Vagina (tissue), 2 donors: ENCODE measurements around the gene AJAP1. TPM values are rescaled to one million over a fixed set of nuclear protein-coding genes. Genes with fewer than 3 reads are reported as not detected.

Experiments
- DNase-seq, 2 donors: peaks; one replicate each; pipeline ENCODE4 v3.0.0-alpha.2; 2017; ENCODE audit errors: extremely low spot score in 2 of 2
- H3K27ac ChIP-seq: fragments of 200-600 bp; sonication (generic); one replicate; pipeline ENCODE4 v1.5.1; 2019
- H3K27me3 ChIP-seq: fragments of 200-600 bp; sonication (generic); one replicate; pipeline ENCODE4 v1.5.1; 2019
- H3K36me3 ChIP-seq, 2 donors: fragments of 200-600 bp; sonication (generic); one replicate each; pipeline ENCODE4 v1.5.1; 2017 to 2019
- H3K4me1 ChIP-seq: fragments of 200-600 bp; sonication (generic); one replicate; pipeline ENCODE4 v1.5.1; 2019
- H3K4me3 ChIP-seq, 2 donors: fragments of 200-600 bp; sonication (generic); 1 replicate in 1 of 2; 2 replicates in 1 of 2; pipeline ENCODE4 v1.5.1; 2016 to 2019
- H3K9me3 ChIP-seq: fragments of 200-600 bp; sonication (generic); one replicate; pipeline ENCODE4 v1.5.1; 2019
- POLR2A ChIP-seq, 2 donors: fragments of 450-650 bp; IDR thresholded peaks; one replicate each; pipeline ENCODE4 v1.6.1; 2017; ENCODE audit warnings: antibody characterized with exemption in 2 of 2, mild to moderate bottlenecking in 2 of 2, moderate library complexity in 2 of 2
- POLR2AphosphoS5 ChIP-seq, 2 donors: sonication (generic); formaldehyde crosslinking; IDR thresholded peaks; one replicate each; pipeline ENCODE4 v1.9.0; 2017; ENCODE audit warnings: antibody characterized with exemption in 2 of 2, mild to moderate bottlenecking in 2 of 2, low read depth in 1 of 2; ENCODE audit not compliant: insufficient read depth in 1 of 2
- intact Hi-C: fragments of 100-400 bp; cut with DNase I; formaldehyde crosslinking; loops from one replicate; pipeline ENCODE4 v1.15.1; 2023
- total RNA-seq: library from RNA; depleted of rRNA; stranded (reverse); fragments of >200 nt; gene quantifications from one replicate; pipeline ENCODE4 v1.2.3, GENCODE V29; 2016
- TF ChIP-seq, protein P1 (sequence below), 3 experiments: fragments of 450-650 bp in 2 of 3; fragments of 200-600 bp in 1 of 3; sonication (generic) in 1 of 3; IDR thresholded peaks; one replicate each; pipeline ENCODE4 v1.5.1; 2017 to 2019; ENCODE audit warnings: antibody characterized with exemption in 3 of 3, mild to moderate bottlenecking in 2 of 3, moderate library complexity in 2 of 3

Gene AJAP1
- total RNA-seq, 1 donor from 2014 or later: 1.7 TPM

DNA sequence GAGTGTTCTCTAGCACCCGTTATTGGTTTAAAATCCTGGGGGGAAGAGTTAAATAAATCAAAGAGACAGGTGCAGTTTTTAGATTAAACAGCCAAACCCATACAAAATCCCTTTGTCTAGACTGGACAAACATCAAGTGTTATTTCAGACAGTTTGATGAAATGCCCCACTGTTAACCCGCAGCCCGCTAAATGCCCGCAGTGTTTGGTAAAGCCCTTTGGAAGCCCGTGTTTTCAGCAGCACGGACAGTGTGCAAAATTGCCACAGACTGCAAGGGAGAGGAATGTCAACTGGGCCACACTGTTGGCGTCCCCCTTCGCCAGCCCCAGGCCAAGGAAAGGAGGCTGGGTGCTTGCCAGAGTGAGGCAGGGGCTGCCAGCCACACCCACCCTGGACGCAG lies 26.6 kb downstream of the AJAP1 start:
- TF ChIP-seq POLR2A (IDR thresholded peaks at IDR 0.05) (no peak), POLR2AphosphoS5 (IDR thresholded peaks at IDR 0.05; ENCODE audit: insufficient read depth in 1 of 2, low read depth in 1 of 2) (no peak)
- TF ChIP-seq, protein P1, sequence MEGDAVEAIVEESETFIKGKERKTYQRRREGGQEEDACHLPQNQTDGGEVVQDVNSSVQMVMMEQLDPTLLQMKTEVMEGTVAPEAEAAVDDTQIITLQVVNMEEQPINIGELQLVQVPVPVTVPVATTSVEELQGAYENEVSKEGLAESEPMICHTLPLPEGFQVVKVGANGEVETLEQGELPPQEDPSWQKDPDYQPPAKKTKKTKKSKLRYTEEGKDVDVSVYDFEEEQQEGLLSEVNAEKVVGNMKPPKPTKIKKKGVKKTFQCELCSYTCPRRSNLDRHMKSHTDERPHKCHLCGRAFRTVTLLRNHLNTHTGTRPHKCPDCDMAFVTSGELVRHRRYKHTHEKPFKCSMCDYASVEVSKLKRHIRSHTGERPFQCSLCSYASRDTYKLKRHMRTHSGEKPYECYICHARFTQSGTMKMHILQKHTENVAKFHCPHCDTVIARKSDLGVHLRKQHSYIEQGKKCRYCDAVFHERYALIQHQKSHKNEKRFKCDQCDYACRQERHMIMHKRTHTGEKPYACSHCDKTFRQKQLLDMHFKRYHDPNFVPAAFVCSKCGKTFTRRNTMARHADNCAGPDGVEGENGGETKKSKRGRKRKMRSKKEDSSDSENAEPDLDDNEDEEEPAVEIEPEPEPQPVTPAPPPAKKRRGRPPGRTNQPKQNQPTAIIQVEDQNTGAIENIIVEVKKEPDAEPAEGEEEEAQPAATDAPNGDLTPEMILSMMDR (IDR thresholded peaks at IDR 0.05): no peak
- Histone ChIP-seq H3K4me3 (no peak overlapping the region), H3K4me1 (no peaks in the 10 kb centered on the region), H3K27ac (no peak overlapping the region), H3K27me3 (no peaks in the 10 kb centered on the region), H3K9me3 (no peaks in the 10 kb centered on the region), H3K36me3 (no peaks in the 10 kb centered on the region)
- DNase-seq: no peak
- intact Hi-C loops: no loop called here

DNA sequence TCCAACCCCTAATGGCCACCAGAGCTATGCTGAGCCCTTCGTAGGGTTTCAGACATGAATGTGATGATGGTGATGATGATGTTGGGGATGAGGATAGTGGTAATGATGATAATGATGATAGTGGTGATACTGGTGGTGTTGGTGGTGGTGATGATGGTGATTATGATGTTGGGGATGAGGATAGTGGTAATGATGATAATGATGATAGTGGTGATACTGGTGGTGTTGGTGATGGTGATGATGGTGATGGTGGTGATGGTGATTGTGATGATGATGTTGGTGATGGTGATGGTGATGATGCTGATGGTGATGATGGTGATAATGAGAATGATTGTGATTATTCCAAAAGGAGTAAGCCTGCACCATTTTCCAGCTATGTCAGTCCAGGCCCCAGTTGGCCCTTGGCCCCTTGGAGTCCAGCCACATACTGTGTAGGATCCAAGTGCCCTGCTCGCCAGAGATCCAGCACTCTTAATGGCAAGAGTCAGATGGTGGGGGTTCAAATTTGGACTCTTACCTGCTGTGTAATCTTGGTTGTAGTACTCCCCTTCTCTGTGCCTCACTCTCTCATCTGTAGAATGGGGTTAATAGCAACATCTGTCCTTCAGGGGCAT lies 28.3 kb downstream of the AJAP1 start:
- Histone ChIP-seq H3K9me3 (no peaks in the 10 kb centered on the region), H3K27ac (no peak overlapping the region), H3K4me3 (no peak overlapping the region), H3K27me3 (no peaks in the 10 kb centered on the region), H3K4me1 (no peaks in the 10 kb centered on the region), H3K36me3 (no peaks in the 10 kb centered on the region)
- DNase-seq: no peak
- TF ChIP-seq POLR2A (IDR thresholded peaks at IDR 0.05) (no peak), POLR2AphosphoS5 (IDR thresholded peaks at IDR 0.05; ENCODE audit: insufficient read depth in 1 of 2, low read depth in 1 of 2) (no peak)
- TF ChIP-seq, protein P1 (IDR thresholded peaks at IDR 0.05): no peak
- intact Hi-C loops: no loop called here

DNA sequence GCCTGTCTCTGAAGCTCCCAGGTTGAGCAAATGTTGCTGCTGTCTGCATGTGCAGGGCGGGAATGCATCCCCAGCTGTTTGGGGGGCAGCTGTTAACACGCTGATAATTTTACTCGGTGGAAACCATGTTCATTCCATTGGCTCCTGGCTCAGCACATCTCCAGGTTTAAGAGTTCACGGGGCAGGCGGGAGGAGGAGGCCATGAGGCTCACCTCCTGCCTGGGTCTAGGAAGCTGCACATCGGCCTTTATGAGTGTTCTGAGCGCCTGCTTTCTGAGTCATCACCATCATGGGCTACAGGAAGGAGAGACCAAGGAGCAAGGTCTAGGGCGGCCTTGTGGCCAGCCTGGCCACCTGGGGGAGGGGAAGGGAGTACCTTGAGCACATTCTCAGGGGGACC lies 29.7 kb downstream of the AJAP1 start:
- intact Hi-C loops: no loop called here
- Histone ChIP-seq H3K9me3 (no peaks in the 10 kb centered on the region), H3K36me3 (no peaks in the 10 kb centered on the region), H3K27ac (no peak overlapping the region), H3K4me3 (no peak overlapping the region), H3K27me3 (no peaks in the 10 kb centered on the region), H3K4me1 (no peaks in the 10 kb centered on the region)
- TF ChIP-seq POLR2AphosphoS5 (IDR thresholded peaks at IDR 0.05; ENCODE audit: insufficient read depth in 1 of 2, low read depth in 1 of 2): no peak
- TF ChIP-seq POLR2A (IDR thresholded peaks at IDR 0.05): no peak
- TF ChIP-seq, protein P1 (IDR thresholded peaks at IDR 0.05): no peak
- DNase-seq: no peak

DNA sequence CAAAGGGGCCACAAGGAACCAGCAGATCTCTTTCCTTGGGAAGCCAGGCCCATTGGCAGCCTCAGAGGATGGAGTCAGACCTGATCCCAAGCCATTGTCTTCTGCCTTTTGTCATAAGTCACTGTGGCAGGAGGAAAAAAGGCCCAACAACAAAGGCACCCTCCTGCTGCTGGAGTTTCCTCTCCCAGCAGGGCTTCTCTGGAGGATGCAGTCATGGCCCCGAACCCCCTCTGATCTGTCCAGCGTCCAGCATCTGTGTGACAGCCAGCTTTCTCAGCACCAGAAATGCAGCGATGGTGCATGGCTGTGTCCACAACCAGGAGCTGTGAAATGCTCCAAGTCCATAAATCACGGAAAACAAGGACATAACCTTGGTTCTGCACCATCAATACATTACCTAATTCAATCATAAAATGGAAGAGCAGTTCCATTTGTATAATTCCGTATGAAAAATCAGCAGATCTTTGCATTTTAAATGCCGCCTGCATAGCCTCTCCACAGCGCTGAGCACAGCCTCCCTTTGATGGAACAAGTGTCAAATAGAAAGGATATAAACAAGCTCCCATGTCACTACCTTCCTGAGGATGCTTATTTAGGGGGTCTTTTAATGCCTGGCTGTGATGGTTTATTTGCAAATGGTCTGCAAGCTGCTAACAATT lies 30.6 kb downstream of the AJAP1 start:
- intact Hi-C loops: no loop called here
- DNase-seq: no peak
- Histone ChIP-seq H3K9me3 (no peaks in the 10 kb centered on the region), H3K36me3 (no peaks in the 10 kb centered on the region), H3K27me3 (no peaks in the 10 kb centered on the region), H3K27ac (no peak overlapping the region), H3K4me1 (no peaks in the 10 kb centered on the region), H3K4me3 (no peak overlapping the region)
- TF ChIP-seq, protein P1 (IDR thresholded peaks at IDR 0.05): no peak
- TF ChIP-seq POLR2AphosphoS5 (IDR thresholded peaks at IDR 0.05; ENCODE audit: insufficient read depth in 1 of 2, low read depth in 1 of 2) (no peak), POLR2A (IDR thresholded peaks at IDR 0.05) (no peak)

DNA sequence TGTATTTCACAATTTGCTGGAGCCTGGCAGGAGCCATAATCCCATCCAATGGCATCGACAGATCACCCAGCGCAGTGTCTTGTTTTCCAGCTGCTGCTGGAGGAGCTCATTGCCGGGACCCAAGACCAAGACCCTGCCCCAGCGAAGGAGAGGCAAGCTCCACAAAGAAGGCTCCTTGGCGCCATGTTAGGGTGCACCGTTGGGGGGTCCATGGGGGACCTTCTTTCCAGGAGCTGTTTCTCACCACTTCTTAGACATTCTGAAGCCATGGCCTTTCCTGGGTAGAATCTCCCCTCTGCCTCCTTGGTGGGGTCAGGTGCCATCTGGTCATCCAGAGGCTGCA lies 31.1 kb downstream of the AJAP1 start:
- H3K27ac ChIP-seq: no peak overlapping the region
- H3K36me3 ChIP-seq: no peaks in the 10 kb centered on the region
- no peaks in the 10 kb centered on the region for H3K4me1 ChIP-seq
- no peaks in the 10 kb centered on the region for H3K27me3 ChIP-seq
- H3K9me3 ChIP-seq: no peaks in the 10 kb centered on the region
- no peak for TF ChIP-seq POLR2A (IDR thresholded peaks at IDR 0.05)
- TF ChIP-seq, protein P1 (IDR thresholded peaks at IDR 0.05): no peak
- no peak for TF ChIP-seq POLR2AphosphoS5 (IDR thresholded peaks at IDR 0.05; ENCODE audit: insufficient read depth in 1 of 2, low read depth in 1 of 2)
- DNase-seq: no peak
- no peak overlapping the region for H3K4me3 ChIP-seq
- intact Hi-C loops: no loop called here
